H1 (cell line): ENCODE results near the gene PRELID1. TPM values are rescaled to one million over a fixed set of nuclear protein-coding genes. Genes with fewer than 3 reads are reported as not detected.

Source experiments
- CTCF ChIA-PET: fragments of 300-600 bp; sonication (Branson Sonifier 250); formaldehyde crosslinking; loops from one replicate; lab custom pipeline; 2021; ENCODE audit not compliant: partially characterized antibody; lab: Charles Lee
- POLR2A ChIA-PET: fragments of 300-600 bp; sonication (Branson Sonifier 250); formaldehyde crosslinking; loops from one replicate; lab custom pipeline; 2021; ENCODE audit warnings: inconsistent platforms; ENCODE audit not compliant: partially characterized antibody; lab: Charles Lee
- DNase-seq, 2 experiments: peaks; one replicate each; pipeline versions ENCODE4 v3.0.0 to v3.0.0-alpha.2; 2010 to 2022; ENCODE audit warnings: low spot score in 2 of 2, low read depth in 1 of 2, mixed read lengths in 1 of 2
- FAIRE-seq: peaks from 2 replicates; lab custom pipeline; 2011; peaks lifted over from hg19 to GRCh38; lab: Jason Lieb, UNC
- H2AFZ ChIP-seq: 2 replicates; pipeline ENCODE4 v1.8.1; 2012; ENCODE audit warnings: low read length, inconsistent platforms
- H2AK5ac ChIP-seq: 2 replicates; pipeline ENCODE4 v1.6.1; 2013; ENCODE audit warnings: low read depth, low read length
- H2BK120ac ChIP-seq: replicated peaks from 2 replicates; pipeline ENCODE3; 2013; ENCODE audit warnings: low read depth, low read length, inconsistent platforms
- H2BK12ac ChIP-seq: 2 replicates; pipeline ENCODE4 v1.6.1; 2013; ENCODE audit warnings: low read depth, low read length
- H2BK15ac ChIP-seq: 2 replicates; pipeline ENCODE4 v1.6.1; 2013; ENCODE audit warnings: low read length
- H2BK20ac ChIP-seq: 2 replicates; pipeline ENCODE4 v1.6.1; 2013; ENCODE audit warnings: low read length
- H2BK5ac ChIP-seq: 2 replicates; pipeline ENCODE4 v1.6.1; 2013; ENCODE audit warnings: low read depth, low read length
- H3K14ac ChIP-seq: 2 replicates; pipeline ENCODE4 v1.6.1; 2013; ENCODE audit warnings: inconsistent platforms; ENCODE audit not compliant: insufficient read length
- H3K18ac ChIP-seq: 2 replicates; pipeline ENCODE4 v1.6.1; 2013; ENCODE audit warnings: low read length; ENCODE audit errors: extremely low read depth
- H3K23ac ChIP-seq: 2 replicates; pipeline ENCODE4 v1.6.1; 2013; ENCODE audit warnings: inconsistent platforms; ENCODE audit not compliant: insufficient read length
- H3K23me2 ChIP-seq: 2 replicates; pipeline ENCODE4 v1.6.1; 2013; ENCODE audit warnings: low read depth, low read length
- H3K27ac ChIP-seq: 2 replicates; pipeline ENCODE4 v1.6.1; 2011; ENCODE audit warnings: low read depth, low read length, inconsistent platforms
- H3K27me3 ChIP-seq, 4 experiments: replicated peaks in 1 of 4; 1 replicate in 1 of 4; 2 replicates in 3 of 4; pipeline versions ENCODE4 v1.6.1 to v1.8.1; 2011 to 2013; ENCODE audit warnings: low read length in 3 of 4, mild to moderate bottlenecking in 3 of 4, inconsistent platforms in 2 of 4, mixed read lengths in 2 of 4, moderate library complexity in 1 of 4; ENCODE audit not compliant: control insufficient read depth in 3 of 4, insufficient read depth in 3 of 4; ENCODE audit errors: extremely low read depth in 1 of 4
- H3K36me3 ChIP-seq, 4 experiments: 2 replicates each; pipeline versions ENCODE4 v1.6.1 to v1.8.1; 2011 to 2013; ENCODE audit warnings: mild to moderate bottlenecking in 4 of 4, low read length in 3 of 4, moderate library complexity in 2 of 4, control low read depth in 1 of 4, inconsistent platforms in 1 of 4; ENCODE audit not compliant: insufficient read depth in 4 of 4, control insufficient read depth in 2 of 4
- H3K4ac ChIP-seq: replicated peaks from 2 replicates; pipeline ENCODE3; 2013; ENCODE audit warnings: low read length, low read depth, mixed read lengths, inconsistent platforms; ENCODE audit not compliant: insufficient read length
- H3K4me1 ChIP-seq, 4 experiments: replicated peaks in 1 of 4; 1 replicate in 1 of 4; 2 replicates in 3 of 4; pipeline versions ENCODE4 v1.6.1 to v1.8.1; 2011 to 2013; ENCODE audit warnings: low read length in 3 of 4, inconsistent platforms in 2 of 4, mixed read lengths in 1 of 4; ENCODE audit not compliant: insufficient read depth in 4 of 4, control insufficient read depth in 3 of 4
- H3K4me2 ChIP-seq, 2 experiments: 2 replicates each; pipeline versions ENCODE4 v1.6.1 to v1.8.1; 2011 to 2013; ENCODE audit warnings: low read depth in 2 of 2, low read length in 2 of 2, control low read depth in 1 of 2, inconsistent platforms in 1 of 2, mild to moderate bottlenecking in 1 of 2; ENCODE audit not compliant: insufficient read depth in 1 of 2
- H3K4me3 ChIP-seq, 4 experiments: fragments of 200-600, 300-600 bp in 1 of 4; sonication (generic), shearing (Covaris generic), sonication (Bioruptor Twin) in 1 of 4; 2 replicates each; pipeline versions ENCODE4 v1.5.1 to v1.8.1; 2011 to 2016; ENCODE audit warnings: low read length in 4 of 4, low read depth in 3 of 4, control low read depth in 2 of 4, inconsistent platforms in 2 of 4, mild to moderate bottlenecking in 2 of 4, mixed read lengths in 1 of 4, moderate library complexity in 1 of 4; ENCODE audit not compliant: insufficient read depth in 2 of 4; ENCODE audit errors: extremely low read depth in 1 of 4
- H3K56ac ChIP-seq: replicated peaks from 2 replicates; pipeline ENCODE3; 2013; ENCODE audit warnings: low read depth, mild to moderate bottlenecking, mixed read lengths, low read length, inconsistent platforms; ENCODE audit not compliant: insufficient read length
- H3K79me1 ChIP-seq: 2 replicates; pipeline ENCODE4 v1.6.1; 2013; ENCODE audit warnings: low read depth, low read length, control low read depth
- H3K79me2 ChIP-seq, 2 experiments: 2 replicates each; pipeline versions ENCODE4 v1.6.1 to v1.8.1; 2012 to 2013; ENCODE audit warnings: low read length in 2 of 2, mild to moderate bottlenecking in 2 of 2, inconsistent platforms in 1 of 2; ENCODE audit not compliant: insufficient read depth in 2 of 2, control insufficient read depth in 1 of 2
- H3K9ac ChIP-seq, 4 experiments: replicated peaks in 1 of 4; 1 replicate in 1 of 4; 2 replicates in 3 of 4; pipeline versions ENCODE4 v1.6.1 to v1.8.1; 2011 to 2013; ENCODE audit warnings: low read depth in 3 of 4, low read length in 3 of 4, control low read depth in 2 of 4, mild to moderate bottlenecking in 2 of 4, moderate library complexity in 2 of 4, inconsistent platforms in 1 of 4; ENCODE audit errors: extremely low read depth in 1 of 4
- H3K9me3 ChIP-seq, 2 experiments: 2 replicates each; pipeline versions ENCODE4 v1.6.1 to v1.8.1; 2012 to 2013; ENCODE audit warnings: mild to moderate bottlenecking in 2 of 2, moderate library complexity in 2 of 2, control low read depth in 1 of 2, inconsistent platforms in 1 of 2, low read depth in 1 of 2, low read length in 1 of 2, mixed read lengths in 1 of 2; ENCODE audit not compliant: insufficient read depth in 2 of 2
- H4K20me1 ChIP-seq, 2 experiments: replicated peaks in 1 of 2; 2 replicates each; pipeline versions ENCODE3 to v1.8.1; 2011 to 2013; ENCODE audit warnings: inconsistent platforms in 2 of 2, low read length in 2 of 2, mild to moderate bottlenecking in 1 of 2; ENCODE audit not compliant: insufficient read depth in 2 of 2, control insufficient read depth in 1 of 2
- H4K5ac ChIP-seq: 2 replicates; pipeline ENCODE4 v1.6.1; 2013; ENCODE audit warnings: low read length, low read depth, mixed read lengths, inconsistent platforms; ENCODE audit not compliant: insufficient read length
- H4K8ac ChIP-seq: 2 replicates; pipeline ENCODE4 v1.8.0; 2013; ENCODE audit warnings: mild to moderate bottlenecking, moderate library complexity, low read length, inconsistent platforms; ENCODE audit not compliant: insufficient read depth; ENCODE audit errors: extremely low read depth
- H4K91ac ChIP-seq: replicated peaks from 2 replicates; pipeline ENCODE3; 2013; ENCODE audit warnings: low read length, mixed read lengths, inconsistent platforms; ENCODE audit not compliant: insufficient read length
- CTBP2 ChIP-seq: IDR thresholded peaks from 2 replicates; pipeline ENCODE4 v1.7.0; 2011; ENCODE audit warnings: borderline replicate concordance, mild to moderate bottlenecking, moderate library complexity, mixed read lengths, low read length; ENCODE audit not compliant: insufficient read depth, insufficient read length
- POLR2A ChIP-seq, 2 experiments: IDR thresholded peaks; 1 replicate in 1 of 2; 2 replicates in 1 of 2; pipeline ENCODE4 v1.6.1; 2011; ENCODE audit warnings: low read depth in 2 of 2, low read length in 2 of 2, mild to moderate bottlenecking in 2 of 2; ENCODE audit errors: control extremely low read depth in 1 of 2
- SRF ChIP-seq: IDR thresholded peaks from 2 replicates; pipeline ENCODE4 v1.6.1; 2011; ENCODE audit warnings: mild to moderate bottlenecking, low read depth, low read length, moderate library complexity
- TCF12 ChIP-seq: IDR thresholded peaks from 2 replicates; pipeline ENCODE4 v1.6.1; 2011; ENCODE audit warnings: low read depth, mild to moderate bottlenecking, low read length
- TEAD4 ChIP-seq: IDR thresholded peaks from 2 replicates; pipeline ENCODE4 v1.6.1; 2012; ENCODE audit warnings: low read depth, low read length, inconsistent platforms, mixed read lengths
- YY1 ChIP-seq: IDR thresholded peaks from 2 replicates; pipeline ENCODE4 v1.6.1; 2011; ENCODE audit warnings: low read depth, mild to moderate bottlenecking, low read length
- WGBS, 2 experiments: shearing (Covaris generic) in 1 of 2; methylation state at CpG; one replicate each; pipeline versions ENCODE4 v1.1.6 to v1.1.7; 2013 to 2015; ENCODE audit warnings: low lambda C conversion rate in 2 of 2, mixed read lengths in 2 of 2, inconsistent platforms in 1 of 2, low coverage in 1 of 2, missing lambda C conversion rate in 1 of 2; ENCODE audit not compliant: insufficient replicate concordance in 2 of 2, insufficient coverage in 1 of 2, insufficient read length in 1 of 2; ENCODE audit errors: extremely low coverage in 1 of 2, missing lambda C conversion rate in 1 of 2; 5-methylcytosine and 5-hydroxymethylcytosine counted together
- polyA plus RNA-seq, 7 experiments: library from polyadenylated mRNA; depleted of rRNA in 3 of 7; stranded (reverse) in 5 of 7; unstranded in 2 of 7; fragments of >200 nt in 5 of 7; fragments of 200-250 nt in 2 of 7; gene quantifications; 1 replicate in 5 of 7; 2 replicates in 1 of 7; 4 replicates in 1 of 7; pipeline versions ENCODE4 v1.2.1 to v1.2.3, GENCODE V29; 2011 to 2013; ENCODE audit warnings: missing spikeins in 2 of 7, mixed read lengths in 2 of 7
- total RNA-seq: library from RNA; stranded (reverse); fragmentation: NEBNext Ultra II Directional; extraction: Animal tissue kit (Norgen Biotek cat#: 25700); gene quantifications from 2 replicates; pipeline ENCODE4 v1.2.1, GENCODE V29; 2021

The PRELID1 gene
- total and polyA plus RNA-seq, 2 of the 8 experiments (the other 6 are each of a cell fraction or from before 2014, with no cell fraction given), result 272 to 428 TPM

DNA sequence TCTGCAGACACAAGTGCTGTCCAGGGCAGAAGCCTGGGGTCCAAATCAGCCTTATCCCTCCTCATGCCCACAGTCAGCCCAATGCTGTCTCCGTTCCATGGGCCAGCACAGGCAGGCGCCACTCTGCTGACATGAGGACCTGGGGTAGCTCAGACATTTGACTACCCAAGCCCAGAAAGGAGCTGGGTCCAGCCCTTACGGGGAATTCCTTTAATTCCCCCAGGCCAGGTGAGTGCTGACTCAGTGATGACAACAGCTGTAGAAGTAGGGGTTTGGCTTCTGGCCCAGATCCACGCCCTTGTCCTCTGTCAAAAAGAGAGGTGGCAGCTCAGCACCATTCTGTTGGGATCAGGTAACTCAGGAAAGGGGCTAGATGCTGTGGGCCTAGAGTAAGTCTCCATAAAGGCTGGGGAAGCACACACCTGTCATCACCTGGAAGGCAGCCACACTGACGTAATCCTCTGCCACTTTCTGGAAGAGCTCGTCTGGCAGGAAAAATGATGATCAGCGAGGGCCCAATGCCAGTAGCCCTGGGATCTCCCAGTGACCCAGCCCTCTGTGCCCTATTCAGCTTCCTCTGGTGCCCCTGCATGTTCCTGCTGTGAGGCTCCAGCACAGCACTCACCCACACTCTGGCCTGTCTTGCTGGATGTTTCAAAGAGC is 2.0 kb upstream of the PRELID1 start:
- no peak overlapping the region for H2BK5ac ChIP-seq
- H3K79me1 ChIP-seq, result peaks cover 9% of the 10 kb centered on the region
- no peaks in the 10 kb centered on the region for H3K27me3 ChIP-seq
- no peak overlapping the region for H4K91ac ChIP-seq
- peaks cover 13% of the 10 kb centered on the region; the same call in 1 of the 2 replicates for H3K23me2 ChIP-seq
- H3K4me3 ChIP-seq, result no peak overlapping the region
- FAIRE-seq (no peak), DNase-seq (no peak)
- H3K9me3 ChIP-seq, result no peaks in the 10 kb centered on the region
- peaks cover 3 to 20% (median 6%) of the 10 kb centered on the region in 4 experiments; a peak in 6 of 7 replicates for H3K4me1 ChIP-seq
- 88% methylated on average over 7 of the region's 7 CpGs; no CpG with 5 or more reads in 1 of the 2 experiments for WGBS, 2 experiments
- peak overlapping the region in 1 of 2 experiments; percentile 67; a peak in 2 of 4 replicates for H3K4me2 ChIP-seq
- no peak overlapping the region for H3K23ac ChIP-seq
- H3K27ac ChIP-seq, result no peak overlapping the region
- ChIA-PET POLR2A (interaction anchor here (0.6 to 12.1 kb wide), 13 partner anchors 11 to 326 kb away, joined by 3 to 111 read pairs (median 3); partner anchors contain the start of genes FAM193B, LMAN2, MXD3 and NSD1), CTCF (interaction anchor here (0.7 to 6.5 kb wide), 11 partner anchors 8 to 641 kb away, joined by 3 to 37 read pairs (median 4); no protein-coding TSS in a partner anchor)
- no peak overlapping the region for H2AFZ ChIP-seq
- H3K79me2 ChIP-seq, result peaks cover 10 to 19% of the 10 kb centered on the region in 2 experiments
- TF ChIP-seq TEAD4 (no peak), POLR2A (IDR thresholded peaks at IDR 0.05; ENCODE audit: control extremely low read depth in 1 of 2, low read depth in 2 of 2, low read length in 2 of 2) (peak in 1 of 2 experiments; percentile 50; a peak in 1 of 3 replicates), YY1 (no peak), TCF12 (no peak), SRF (no peak), CTBP2 (no peak)
- H3K9ac ChIP-seq, result no peak overlapping the region
- H4K8ac ChIP-seq, result no peak overlapping the region
- H2BK120ac ChIP-seq, result no peak overlapping the region
- H2BK15ac ChIP-seq, result no peak overlapping the region
- H2BK20ac ChIP-seq, result no peak overlapping the region
- no peak overlapping the region for H2AK5ac ChIP-seq
- no peak overlapping the region for H2BK12ac ChIP-seq
- peaks cover 3 to 24% (median 9%) of the 10 kb centered on the region in 4 experiments; a peak in 6 of 8 replicates for H3K36me3 ChIP-seq
- H3K18ac ChIP-seq, result no peak overlapping the region
- H3K4ac ChIP-seq, result no peak overlapping the region
- no peak overlapping the region for H4K5ac ChIP-seq
- H4K20me1 ChIP-seq, result peaks cover 11 to 20% of the 10 kb centered on the region in 2 experiments
- H3K14ac ChIP-seq, result no peak overlapping the region
- H3K56ac ChIP-seq, result no peak overlapping the region
